IPS DF 19.7 (cell line): Measurements from ENCODE around the gene SLC35G6.
"Not testable (repeated sequence)": the region's sequence is repeated elsewhere in the genome, so short reads cannot be mapped to it uniquely, and the experiment has no call there.

Experiments used
- DNase-seq: peaks from one replicate; pipeline ENCODE4 v3.0.0-alpha.2; 2013; ENCODE audit warnings: low read depth, low spot score

The SLC35G6 gene

DNA sequence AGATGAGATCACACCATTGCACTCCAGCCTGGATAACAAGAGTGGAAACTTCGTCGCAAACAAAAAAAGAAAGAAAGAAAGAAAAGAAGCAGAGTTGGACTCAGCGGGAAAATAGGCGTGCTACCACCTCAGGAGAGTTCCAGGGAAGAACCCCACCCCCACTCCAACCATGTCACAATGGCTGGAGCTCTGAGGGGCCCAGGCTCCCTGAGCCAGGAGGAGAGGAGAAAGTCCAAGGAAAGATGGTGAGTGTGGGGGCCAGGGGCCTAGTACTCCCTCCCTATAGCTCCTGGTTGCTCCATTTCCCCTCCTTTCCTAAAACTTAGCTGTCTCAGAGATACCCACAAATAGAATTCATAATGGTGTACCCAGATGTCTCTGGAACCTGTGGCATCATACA is at the start of gene SLC35G6:
SLC35G6 (plus strand) TSS at position 172 of the 400 bp plus-strand sequence; CDS start at position 243, 71 bp downstream.
- not testable (repeated sequence) for DNase-seq

DNA sequence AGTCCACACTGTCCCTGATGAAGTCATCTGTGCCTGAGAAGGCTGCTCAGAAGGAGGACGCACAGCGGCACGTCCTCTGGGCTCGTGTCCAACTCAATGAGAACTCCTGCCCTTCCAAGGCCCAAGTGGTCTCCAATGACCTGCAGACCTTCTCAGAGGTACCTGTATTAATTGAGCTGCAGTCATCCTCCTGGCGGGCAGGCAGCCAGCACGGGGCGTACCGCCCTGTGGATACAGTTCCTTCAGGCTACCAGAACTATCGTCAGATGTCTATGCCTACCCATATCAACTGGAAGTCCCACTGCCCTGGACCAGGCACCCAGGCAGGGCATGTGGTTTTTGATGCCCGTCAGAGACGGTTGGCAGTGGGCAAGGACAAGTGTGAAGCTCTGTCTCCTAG is 49.0 kb upstream of the SLC35G6 start:
- no peak for DNase-seq

DNA sequence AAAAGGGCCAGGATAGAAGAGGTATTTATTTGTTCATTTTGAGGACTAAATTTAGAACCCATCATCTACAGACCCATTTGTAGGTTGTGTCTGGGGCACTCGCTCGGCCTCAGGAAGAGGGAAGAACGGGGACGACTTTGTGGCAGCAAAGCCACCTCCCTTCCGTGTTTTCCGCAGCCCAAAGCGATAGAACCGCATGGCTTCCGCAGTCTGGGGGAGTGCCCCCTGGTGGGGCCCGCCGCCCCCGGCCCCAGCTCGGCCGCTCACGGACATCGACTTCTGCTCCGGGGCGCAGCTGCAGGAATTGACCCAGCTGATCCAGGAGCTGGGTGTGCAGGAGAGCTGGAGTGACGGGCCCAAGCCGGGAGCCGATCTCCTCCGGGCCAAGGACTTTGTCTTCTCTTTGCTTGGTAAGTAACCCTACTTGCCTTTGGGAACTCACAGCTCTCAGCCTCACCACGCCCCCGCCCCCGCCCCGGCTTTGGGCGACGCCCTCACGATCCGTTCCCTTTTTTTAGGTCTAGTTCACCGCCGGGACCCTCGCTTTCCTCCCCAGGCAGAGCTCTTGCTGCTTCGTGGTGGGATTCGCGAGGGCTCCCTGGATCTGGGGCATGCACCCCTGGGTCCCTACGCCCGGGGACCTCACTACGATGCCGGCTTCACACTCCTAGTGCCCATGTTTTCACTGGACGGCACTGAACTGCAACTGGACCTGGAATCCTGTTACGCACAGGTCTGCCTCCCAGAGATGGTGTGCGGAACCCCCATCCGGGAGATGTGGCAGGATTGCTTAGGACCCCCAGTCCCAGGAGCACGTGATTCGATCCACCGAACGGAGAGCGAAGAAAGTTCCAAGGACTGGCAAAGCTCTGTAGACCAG is 45.3 kb upstream of the SLC35G6 start:
- DNase-seq: no peak

GRCh38 chr17:7436556-7437368 is 44.5 kb upstream of the SLC35G6 start:
- no peak for DNase-seq

DNA sequence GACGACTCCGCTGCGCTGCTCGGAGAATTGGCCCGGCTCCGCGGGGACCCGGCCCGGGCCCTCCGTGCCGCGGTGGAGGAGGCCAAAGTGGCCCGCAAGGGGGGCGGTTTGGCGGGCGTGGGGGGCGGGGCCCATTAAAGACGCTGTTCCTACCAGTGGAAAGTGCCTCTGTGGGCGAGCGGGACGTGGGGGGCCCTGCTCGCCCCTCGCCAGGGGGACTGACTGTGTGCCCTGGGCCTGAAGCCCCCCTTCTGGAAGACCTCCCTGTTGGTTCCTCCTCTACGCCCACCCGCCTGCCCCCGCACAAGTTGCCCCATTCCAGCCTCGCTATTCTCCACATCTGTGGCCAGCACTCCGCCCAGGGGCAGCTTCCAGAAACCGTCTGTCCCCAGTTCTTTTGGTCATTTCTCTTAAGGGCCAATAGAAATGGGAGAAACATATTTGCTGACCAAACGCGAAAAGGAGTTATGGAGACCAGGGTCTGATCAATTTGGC is 43.8 kb upstream of the SLC35G6 start:
- DNase-seq: no peak

DNA sequence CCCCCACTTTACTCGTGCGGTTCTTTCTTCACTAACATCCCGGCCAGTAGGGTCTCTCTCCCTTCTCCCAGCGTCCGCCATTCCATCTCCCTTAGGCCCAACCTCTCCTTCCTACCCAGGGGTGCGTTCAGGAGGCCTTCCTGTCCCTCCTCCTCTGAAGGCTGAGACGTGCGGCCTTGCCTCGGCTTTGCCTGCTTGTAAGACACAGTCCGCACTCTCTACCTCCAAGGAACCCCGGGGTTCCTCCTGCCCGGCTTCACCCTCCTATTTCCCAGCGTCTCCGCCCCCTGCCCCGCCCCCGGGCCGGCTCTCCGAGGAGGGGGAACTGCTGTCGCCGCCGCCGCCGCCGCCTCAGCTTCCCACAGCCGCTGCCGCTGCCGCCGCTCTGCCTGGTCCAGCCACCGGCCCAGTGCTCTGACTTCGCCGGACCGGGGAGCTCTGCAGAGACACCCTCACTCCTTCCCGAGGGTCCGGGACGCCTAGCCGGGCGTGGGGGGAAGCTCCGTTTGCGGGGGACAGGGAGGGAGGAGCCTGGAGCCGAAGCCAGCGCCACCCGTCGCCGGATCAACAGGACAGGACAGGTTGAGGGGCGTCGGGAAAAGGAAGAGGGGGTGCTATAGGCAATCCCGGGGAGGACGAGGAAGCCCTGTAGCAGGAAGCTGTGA is 43.2 kb upstream of the SLC35G6 start:
- no peak for DNase-seq

DNA sequence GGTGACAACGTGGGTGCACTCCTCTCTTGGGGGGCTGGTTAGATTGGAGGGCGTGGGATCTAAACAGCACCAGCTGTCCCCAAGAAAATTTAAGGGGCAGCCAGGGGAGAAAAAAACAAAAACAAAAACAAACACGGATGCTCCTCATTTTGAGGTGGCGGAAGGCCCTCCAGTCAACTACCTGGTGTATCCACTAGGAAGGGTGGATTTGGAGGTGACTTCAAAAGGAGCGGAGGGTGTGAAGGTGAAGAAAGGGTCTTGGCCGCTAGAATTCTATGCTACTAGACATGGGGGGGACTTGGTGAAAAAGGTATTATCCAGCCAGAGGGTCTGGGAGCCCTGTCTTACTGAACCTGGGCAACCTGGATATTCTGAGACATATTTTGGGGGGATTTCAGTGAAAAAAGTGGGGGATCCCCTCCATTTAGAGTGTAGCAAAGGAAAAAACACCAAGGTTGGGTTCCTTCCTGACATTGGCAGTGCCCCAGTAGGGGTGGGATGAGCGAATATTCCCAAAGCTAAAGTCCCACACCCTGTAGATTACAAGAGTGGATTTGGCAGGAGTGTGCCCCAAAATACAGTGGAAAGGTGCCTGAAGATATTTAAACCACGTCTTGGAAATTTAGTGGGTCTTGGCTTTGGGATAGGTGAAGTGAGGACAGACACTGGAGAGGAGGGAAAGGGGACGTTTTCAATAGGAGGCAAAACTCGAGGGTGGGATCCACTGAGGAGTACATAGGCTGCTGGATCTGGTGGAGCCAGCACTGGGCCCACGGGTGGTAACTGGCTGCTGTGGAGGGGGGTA is 42.4 kb upstream of the SLC35G6 start:
- no peak for DNase-seq

DNA sequence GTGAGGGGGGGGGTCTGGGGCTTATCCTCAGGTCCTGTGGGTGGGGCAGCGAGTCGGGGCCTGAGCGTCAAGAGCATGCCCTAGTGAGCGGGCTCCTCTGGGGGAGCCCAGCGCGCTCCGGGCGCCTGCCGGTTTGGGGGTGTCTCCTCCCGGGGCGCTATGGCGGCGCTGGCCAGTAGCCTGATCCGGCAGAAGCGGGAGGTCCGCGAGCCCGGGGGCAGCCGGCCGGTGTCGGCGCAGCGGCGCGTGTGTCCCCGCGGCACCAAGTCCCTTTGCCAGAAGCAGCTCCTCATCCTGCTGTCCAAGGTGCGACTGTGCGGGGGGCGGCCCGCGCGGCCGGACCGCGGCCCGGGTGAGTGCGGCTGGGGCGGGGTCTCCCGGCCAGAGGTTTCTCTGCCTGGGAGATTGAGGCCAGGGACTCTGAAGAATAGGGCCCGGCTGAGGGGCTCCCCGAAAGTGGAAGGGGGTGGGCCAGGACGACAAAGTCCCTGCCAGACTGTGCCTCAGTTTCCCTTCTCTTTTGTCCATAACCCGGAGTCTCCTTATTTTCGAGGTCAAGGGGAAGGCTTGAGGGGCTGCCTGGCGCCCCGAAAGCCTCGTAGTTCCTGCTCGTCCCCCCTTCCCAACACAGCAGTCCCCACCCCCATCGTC is 41.7 kb upstream of the SLC35G6 start, which contains the start of gene FGF11:
FGF11 (plus strand) TSS at position 51 of the 651 bp plus-strand sequence; CDS start at position 160, 109 bp downstream.
- no peak for DNase-seq

DNA sequence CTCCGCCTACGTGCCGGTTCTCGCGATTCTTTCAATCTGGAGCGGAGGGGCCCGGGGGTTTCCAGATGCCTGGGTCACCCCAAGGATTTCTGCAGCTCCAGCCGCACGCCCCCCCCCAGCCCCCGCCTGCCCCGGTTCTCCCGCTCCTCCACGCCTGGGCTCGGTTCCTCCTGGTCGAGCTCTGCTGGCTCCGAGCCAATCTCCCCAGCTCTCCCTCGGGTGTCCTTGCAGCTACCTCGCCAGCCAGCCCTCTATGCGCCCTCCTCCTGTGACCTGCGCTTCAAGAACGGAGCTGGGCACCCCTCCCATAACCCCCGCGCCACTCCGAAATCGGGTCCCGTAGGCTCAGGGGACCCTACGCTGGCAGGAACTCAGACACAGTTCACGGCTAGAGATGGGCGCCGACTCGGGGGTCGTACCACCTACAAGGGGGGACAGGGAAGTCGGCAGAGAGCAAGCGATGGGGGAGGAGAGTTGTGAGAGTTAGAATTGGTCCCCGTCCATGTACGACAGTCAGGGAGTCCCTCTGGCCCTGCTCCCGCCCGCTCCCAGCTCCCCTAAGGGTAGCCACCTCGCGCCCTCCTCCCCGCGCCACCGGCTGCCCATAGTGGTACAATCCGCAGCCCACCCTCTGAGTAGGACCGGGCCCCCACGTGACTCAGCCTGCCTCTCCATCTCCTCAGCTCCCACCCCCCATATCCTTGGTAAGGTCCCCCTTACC is 41.0 kb upstream of the SLC35G6 start:
- DNase-seq: no peak

DNA sequence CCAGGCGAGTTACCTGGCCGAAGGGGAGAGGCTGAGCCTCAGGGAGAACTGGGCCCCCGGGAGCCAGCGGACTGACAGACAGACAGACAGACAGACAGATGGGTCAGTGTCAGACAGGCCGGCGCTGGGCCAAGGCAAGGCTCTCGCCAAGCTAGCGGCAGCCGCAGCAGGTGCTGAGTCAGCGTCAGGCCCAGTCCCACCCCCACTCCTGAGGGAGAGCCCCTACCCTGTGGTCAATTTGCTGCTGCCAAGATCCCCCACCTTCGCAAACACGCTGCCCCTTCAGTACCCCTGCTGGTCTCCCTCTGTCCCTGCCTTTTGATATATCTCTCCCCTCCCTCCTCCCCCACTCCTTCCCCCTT is 40.4 kb upstream of the SLC35G6 start:
- no peak for DNase-seq

DNA sequence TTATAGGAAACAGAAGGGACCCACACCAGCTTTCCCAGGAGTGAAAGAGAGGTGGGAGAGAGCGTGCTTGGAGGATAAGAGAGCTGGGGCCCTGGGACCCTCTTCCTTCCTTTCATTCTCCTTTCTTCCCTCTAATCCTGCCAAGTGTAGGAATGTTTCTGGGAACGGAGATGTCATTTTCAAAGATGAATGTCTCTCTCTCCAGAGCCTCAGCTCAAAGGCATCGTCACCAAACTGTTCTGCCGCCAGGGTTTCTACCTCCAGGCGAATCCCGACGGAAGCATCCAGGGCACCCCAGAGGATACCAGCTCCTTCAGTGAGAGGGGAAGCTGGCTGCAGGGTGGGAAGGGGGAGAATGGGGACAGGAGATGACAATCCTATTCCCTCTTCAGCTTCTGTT is 40.0 kb upstream of the SLC35G6 start:
- no peak for DNase-seq

GRCh38 chr17:7442142-7442541 is 39.1 kb upstream of the SLC35G6 start:
- DNase-seq: no peak

GRCh38 chr17:7443499-7444485 is 37.5 kb upstream of the SLC35G6 start:
- DNase-seq: no peak

GRCh38 chr17:7444682-7445618 is 36.3 kb upstream of the SLC35G6 start, which contains the start of gene CHRNB1:
Gene CHRNB1, plus strand, starts transcription at chr17:7445061. Its CDS starts 67 bp downstream, at chr17:7445128.
- DNase-seq: no peak

DNA sequence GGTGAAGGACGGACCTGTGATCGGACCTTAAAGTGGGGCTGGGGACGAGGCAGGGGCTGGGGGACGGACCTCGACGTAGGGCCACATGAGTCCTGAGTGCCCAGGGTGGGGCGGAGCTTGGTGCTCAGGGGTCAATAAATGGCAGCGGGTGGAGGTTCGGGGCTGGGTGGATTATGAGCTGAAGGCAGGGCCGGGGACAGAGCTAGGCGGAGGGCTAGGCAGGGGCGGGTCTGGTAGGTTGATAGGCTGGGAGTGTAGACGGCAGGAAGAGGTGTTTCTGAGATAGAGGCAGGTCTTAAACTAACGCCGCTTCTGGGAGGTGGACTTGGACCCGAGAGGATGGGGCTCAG is 35.7 kb upstream of the SLC35G6 start:
- no peak for DNase-seq

- no peak for DNase-seq
These were observed 32.8 kb upstream of the SLC35G6 start for GRCh38 chr17:7448461-7448860.

- no peak for DNase-seq
These were observed 21.2 kb upstream of the SLC35G6 start for GRCh38 chr17:7459961-7460545.
